Nephron progenitor cell (in vitro differentiated cells): ENCODE results near the gene MYO1E.

Experiments used
- DNase-seq: peaks from one replicate; pipeline ENCODE4 v3.0.0; 2021
- H3K27ac Mint-ChIP-seq: 2 replicates; pipeline ENCODE4 v1.8.0; 2021; ENCODE audit warnings: mild to moderate bottlenecking, moderate library complexity, mixed read lengths
- H3K27me3 Mint-ChIP-seq: 2 replicates; pipeline ENCODE4 v1.8.0; 2021; ENCODE audit warnings: mild to moderate bottlenecking, low read depth, mixed read lengths; ENCODE audit not compliant: poor library complexity
- H3K36me3 Mint-ChIP-seq: 2 replicates; pipeline ENCODE4 v1.8.0; 2021; ENCODE audit warnings: low read depth, mixed read lengths
- H3K4me1 Mint-ChIP-seq: 2 replicates; pipeline ENCODE4 v1.8.0; 2021; ENCODE audit warnings: mixed read lengths
- H3K4me3 Mint-ChIP-seq: 2 replicates; pipeline ENCODE4 v1.8.0; 2021; ENCODE audit warnings: mild to moderate bottlenecking, moderate library complexity, mixed read lengths
- H3K9me3 Mint-ChIP-seq: 2 replicates; pipeline ENCODE4 v1.8.0; 2021; ENCODE audit warnings: mild to moderate bottlenecking, moderate library complexity, mixed read lengths
- CTCF ChIP-seq: fragments of 200-600 bp; sonication (generic); IDR thresholded peaks from 2 replicates; pipeline ENCODE4 v1.5.0; 2021; ENCODE audit warnings: antibody characterized with exemption

The MYO1E gene

GRCh38 chr15:59252137-59252536, 120.5 kb downstream of the MYO1E start:
- H3K27me3 Mint-ChIP-seq: no peaks in the 10 kb centered on the region
- H3K4me1 Mint-ChIP-seq: peaks cover 4% of the 10 kb centered on the region
- H3K9me3 Mint-ChIP-seq: no peaks in the 10 kb centered on the region
- no peak for TF ChIP-seq CTCF
- peaks cover 10% of the 10 kb centered on the region for H3K36me3 Mint-ChIP-seq
- no peak for DNase-seq
- H3K4me3 Mint-ChIP-seq: no peak overlapping the region
- no peak overlapping the region for H3K27ac Mint-ChIP-seq

- TF ChIP-seq CTCF: no peak
- Mint-ChIP-seq H3K36me3 (peaks cover 10% of the 10 kb centered on the region), H3K27ac (no peak overlapping the region), H3K27me3 (no peaks in the 10 kb centered on the region), H3K4me3 (no peak overlapping the region), H3K4me1 (peaks cover 4% of the 10 kb centered on the region), H3K9me3 (no peaks in the 10 kb centered on the region)
- DNase-seq: no peak
Measured at GRCh38 chr15:59251001-59251845, 121.4 kb downstream of the MYO1E start.

- no peak for TF ChIP-seq CTCF
- Mint-ChIP-seq H3K27ac (no peak overlapping the region), H3K4me1 (peaks cover 9% of the 10 kb centered on the region), H3K4me3 (no peak overlapping the region), H3K27me3 (no peaks in the 10 kb centered on the region), H3K9me3 (no peaks in the 10 kb centered on the region), H3K36me3 (peaks cover 6% of the 10 kb centered on the region)
- no peak for DNase-seq
Measured at GRCh38 chr15:59250249-59250648, 122.4 kb downstream of the MYO1E start.

- H3K4me3 Mint-ChIP-seq: no peak overlapping the region
- no peak for TF ChIP-seq CTCF
Measured at GRCh38 chr15:59249816-59250215, 122.9 kb downstream of the MYO1E start.

GRCh38 chr15:59247364-59247763, 125.3 kb downstream of the MYO1E start:
- Mint-ChIP-seq H3K27me3 (no peaks in the 10 kb centered on the region), H3K27ac (no peak overlapping the region), H3K4me3 (no peak overlapping the region), H3K9me3 (no peaks in the 10 kb centered on the region), H3K36me3 (no peaks in the 10 kb centered on the region), H3K4me1 (peaks cover 19% of the 10 kb centered on the region)
- peak; percentile 39 for DNase-seq
- peak; percentile 57 for TF ChIP-seq CTCF

More at GRCh38 chr15:59249816-59250215, 122.9 kb downstream of the MYO1E start:
- peaks cover 5% of the 10 kb centered on the region for H3K36me3 Mint-ChIP-seq
- no peak for DNase-seq
- H3K27me3 Mint-ChIP-seq: no peaks in the 10 kb centered on the region
- peaks cover 13% of the 10 kb centered on the region for H3K4me1 Mint-ChIP-seq
- no peak overlapping the region for H3K27ac Mint-ChIP-seq
- no peaks in the 10 kb centered on the region for H3K9me3 Mint-ChIP-seq

- no peak for TF ChIP-seq CTCF
- H3K9me3 Mint-ChIP-seq: no peaks in the 10 kb centered on the region
- DNase-seq: no peak
- no peaks in the 10 kb centered on the region for H3K27me3 Mint-ChIP-seq
- peaks cover 19% of the 10 kb centered on the region for H3K4me1 Mint-ChIP-seq
- no peak overlapping the region for H3K27ac Mint-ChIP-seq
- H3K36me3 Mint-ChIP-seq: no peaks in the 10 kb centered on the region
- H3K4me3 Mint-ChIP-seq: no peak overlapping the region
Measured at GRCh38 chr15:59245559-59245958, 127.1 kb downstream of the MYO1E start.
